HG03469 (cell line): ENCODE data around the gene SCAPER.

ENCODE experiments used
- ATAC-seq: cut with Tn5 transposase; IDR thresholded peaks from one replicate; pipeline ENCODE4 v1.9.1; 2021; ENCODE audit warnings: mild to moderate bottlenecking, moderate library complexity, moderate number of reproducible peaks; ENCODE audit not compliant: unreplicated experiment

SCAPER gene

GRCh38 chr15:76905013-76905839, at the start of gene SCAPER:
SCAPER (minus strand) TSS chr15:76905340; CDS start chr15:76883817, 21,523 bp downstream.
- peak; percentile 77 for ATAC-seq

GRCh38 chr15:76954744-76955143, 49.6 kb upstream of the SCAPER start:
- no peak for ATAC-seq

- ATAC-seq: no peak
Observed at GRCh38 chr15:76953913-76954312, 48.8 kb upstream of the SCAPER start.

- no peak for ATAC-seq
Observed at GRCh38 chr15:76951220-76951619, 46.1 kb upstream of the SCAPER start.

GRCh38 chr15:76947454-76947853, 42.3 kb upstream of the SCAPER start:
- ATAC-seq: no peak

- no peak for ATAC-seq
Observed at GRCh38 chr15:76945494-76946093, 40.5 kb upstream of the SCAPER start.

GRCh38 chr15:76942331-76942730, 37.2 kb upstream of the SCAPER start:
- no peak for ATAC-seq

- no peak for ATAC-seq
Observed at GRCh38 chr15:76941636-76942035, 36.5 kb upstream of the SCAPER start.

- ATAC-seq: no peak
Observed at GRCh38 chr15:76939715-76940114, 34.6 kb upstream of the SCAPER start.

- no peak for ATAC-seq
Observed at GRCh38 chr15:76938752-76939151, 33.6 kb upstream of the SCAPER start.

- no peak for ATAC-seq
Observed at GRCh38 chr15:76936671-76937070, 31.5 kb upstream of the SCAPER start.

- ATAC-seq: no peak
Observed at GRCh38 chr15:76935620-76936019, 30.5 kb upstream of the SCAPER start.

- ATAC-seq: no peak
Observed at GRCh38 chr15:76932135-76932966, 27.2 kb upstream of the SCAPER start.

GRCh38 chr15:76931397-76932134, 26.4 kb upstream of the SCAPER start, which contains the start of gene RCN2:
RCN2 (plus strand) TSS chr15:76931749; CDS start chr15:76931842, 93 bp downstream.
- ATAC-seq: peak; percentile 92

- no peak for ATAC-seq
Observed at GRCh38 chr15:76930831-76931396, 25.8 kb upstream of the SCAPER start.

- no peak for ATAC-seq
Observed at GRCh38 chr15:76929011-76929760, 24.0 kb upstream of the SCAPER start.

GRCh38 chr15:76928201-76928600, 23.1 kb upstream of the SCAPER start:
- no peak for ATAC-seq

- ATAC-seq: no peak
Observed at GRCh38 chr15:76916369-76916768, 11.2 kb upstream of the SCAPER start.

GRCh38 chr15:76913737-76914136, 8.6 kb upstream of the SCAPER start:
- no peak for ATAC-seq

GRCh38 chr15:76912430-76912829, 7.3 kb upstream of the SCAPER start:
- no peak for ATAC-seq
